ENCODE data around the gene PPP5C.

Gene PPP5C

DNA sequence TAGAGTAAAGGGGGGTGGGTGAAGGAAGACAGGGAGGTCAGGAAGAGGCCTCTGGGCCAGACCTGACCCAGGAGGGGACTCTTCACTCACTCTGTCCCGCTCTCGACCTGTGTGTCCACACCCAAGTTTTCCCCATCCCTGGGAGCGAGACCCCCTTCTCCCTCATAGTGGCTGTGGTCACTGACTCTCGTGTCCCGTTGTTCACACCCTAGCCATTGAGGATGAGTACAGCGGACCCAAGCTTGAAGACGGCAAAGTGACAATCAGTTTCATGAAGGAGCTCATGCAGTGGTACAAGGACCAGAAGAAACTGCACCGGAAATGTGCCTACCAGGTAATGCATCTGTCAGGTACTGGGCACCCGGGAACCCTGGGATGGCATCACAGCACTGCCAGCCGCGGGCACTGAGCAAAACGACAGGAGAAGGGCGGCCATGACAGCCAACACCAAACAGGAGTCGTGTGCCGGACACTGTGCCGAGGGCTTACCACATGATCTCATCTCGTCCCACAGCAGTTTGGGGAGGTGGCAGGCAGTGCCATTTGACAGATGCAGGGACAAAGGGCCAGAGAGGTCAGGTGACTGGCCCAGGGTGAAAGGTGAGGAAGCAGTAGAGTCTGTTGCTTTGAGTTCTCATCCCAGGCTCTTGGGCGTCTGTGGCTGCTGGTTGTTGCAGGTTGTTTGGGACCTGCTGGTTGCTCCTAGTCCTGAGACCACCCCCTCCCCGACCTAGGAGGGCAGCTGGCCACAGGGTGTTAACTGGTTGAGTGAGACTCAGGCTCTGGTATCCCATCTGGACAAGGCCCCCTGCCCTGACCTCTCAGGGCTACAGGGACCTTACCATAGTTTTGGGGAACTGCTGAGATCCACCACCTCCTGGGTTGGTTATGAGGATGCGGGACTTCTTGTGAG is 29.6 kb downstream of the PPP5C start:
- Histone ChIP-seq H3K9me3 (ENCODE audit: insufficient read depth, low read length, severe bottlenecking) (no peaks in the 10 kb centered on the region), H3K27me3 (ENCODE audit: insufficient read depth, low read length, poor library complexity) (no peaks in the 10 kb centered on the region), H3K27ac (ENCODE audit: low read length) (no peak overlapping the region), H3K9ac (ENCODE audit: low read depth, low read length) (no peak overlapping the region), H3K4me2 (ENCODE audit: insufficient read depth, low read length) (no peak overlapping the region), H3K79me2 (ENCODE audit: insufficient read depth, low read length) (peaks cover 28% of the 10 kb centered on the region), H3K36me3 (ENCODE audit: insufficient read depth, low read length) (peaks cover 92% of the 10 kb centered on the region), H2AFZ (ENCODE audit: low read depth, low read length) (no peak overlapping the region), H4K20me1 (ENCODE audit: insufficient read depth, low read length) (peaks cover 50% of the 10 kb centered on the region), H3K4me3 (ENCODE audit: low read depth in 1 of 2, low read length in 2 of 2) (no peak overlapping the region), H3K4me1 (ENCODE audit: insufficient read depth, low read length) (0 out of 2 replicates have a peak, but pooled peaks cover 6% of the 10 kb centered on the region)
- DNase-seq = no peak
- no peak for ATAC-seq (ENCODE audit: insufficient read depth, low read depth)
- TF ChIP-seq EZH2 (IDR thresholded peaks at IDR 0.05; ENCODE audit: borderline replicate concordance, low read depth, low read length, severe bottlenecking) = no peak
- no peak for TF ChIP-seq CTCF (IDR thresholded peaks at IDR 0.05; ENCODE audit: borderline replicate concordance, extremely low read depth, low read length, poor library complexity, severe bottlenecking)

DNA sequence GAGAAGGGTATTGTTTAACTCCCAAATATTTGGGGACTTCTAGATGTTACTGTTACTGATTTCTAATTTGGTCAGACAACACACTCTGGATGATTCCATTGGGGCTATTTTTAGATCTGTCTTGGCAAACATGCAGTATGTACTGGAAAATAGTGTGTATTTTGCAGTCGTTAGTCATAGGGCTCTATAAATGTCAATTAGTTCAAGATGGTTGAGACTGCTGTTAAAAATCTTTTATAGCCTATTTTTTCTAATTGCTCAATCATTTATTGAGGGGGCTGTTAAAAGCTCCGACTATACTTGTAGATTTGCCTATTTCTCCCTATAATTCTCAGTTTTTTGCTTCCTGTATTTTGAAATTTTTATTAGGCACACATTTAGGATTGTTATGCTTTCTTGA is 31.4 kb downstream of the PPP5C start:
- H3K4me2 ChIP-seq (ENCODE audit: insufficient read depth, low read length) = no peak overlapping the region
- no peak overlapping the region for H3K4me3 ChIP-seq (ENCODE audit: low read depth in 1 of 2, low read length in 2 of 2)
- no peak overlapping the region for H3K27ac ChIP-seq (ENCODE audit: low read length)
- DNase-seq = no peak
- H3K4me1 ChIP-seq (ENCODE audit: insufficient read depth, low read length) = 0 out of 2 replicates have a peak, but pooled peaks cover 6% of the 10 kb centered on the region
- no peak overlapping the region for H3K9ac ChIP-seq (ENCODE audit: low read depth, low read length)
- H2AFZ ChIP-seq (ENCODE audit: low read depth, low read length) = no peak overlapping the region
- ATAC-seq (ENCODE audit: insufficient read depth, low read depth) = no peak
- H3K27me3 ChIP-seq (ENCODE audit: insufficient read depth, low read length, poor library complexity) = no peaks in the 10 kb centered on the region
- peaks cover 11% of the 10 kb centered on the region; the same call in 1 of the 2 replicates for H3K79me2 ChIP-seq (ENCODE audit: insufficient read depth, low read length)
- no peak for TF ChIP-seq CTCF (IDR thresholded peaks at IDR 0.05; ENCODE audit: borderline replicate concordance, extremely low read depth, low read length, poor library complexity, severe bottlenecking)
- TF ChIP-seq EZH2 (IDR thresholded peaks at IDR 0.05; ENCODE audit: borderline replicate concordance, low read depth, low read length, severe bottlenecking) = no peak
- H4K20me1 ChIP-seq (ENCODE audit: insufficient read depth, low read length) = peaks cover 32% of the 10 kb centered on the region
- peaks cover 98% of the 10 kb centered on the region for H3K36me3 ChIP-seq (ENCODE audit: insufficient read depth, low read length)
- no peaks in the 10 kb centered on the region for H3K9me3 ChIP-seq (ENCODE audit: insufficient read depth, low read length, severe bottlenecking)

GRCh38 chr19:46380690-46381089 is 33.8 kb downstream of the PPP5C start:
- no peak overlapping the region for H2AFZ ChIP-seq (ENCODE audit: low read depth, low read length)
- no peak overlapping the region for H3K9ac ChIP-seq (ENCODE audit: low read depth, low read length)
- H3K9me3 ChIP-seq (ENCODE audit: insufficient read depth, low read length, severe bottlenecking) = no peaks in the 10 kb centered on the region
- no peak overlapping the region for H3K4me2 ChIP-seq (ENCODE audit: insufficient read depth, low read length)
- ATAC-seq (ENCODE audit: insufficient read depth, low read depth) (no peak), DNase-seq (no peak)
- no peak overlapping the region for H3K4me3 ChIP-seq (ENCODE audit: low read depth in 1 of 2, low read length in 2 of 2)
- no peaks in the 10 kb centered on the region for H3K4me1 ChIP-seq (ENCODE audit: insufficient read depth, low read length)
- no peak overlapping the region for H3K27ac ChIP-seq (ENCODE audit: low read length)
- H4K20me1 ChIP-seq (ENCODE audit: insufficient read depth, low read length) = peaks cover 17% of the 10 kb centered on the region
- no peaks in the 10 kb centered on the region; the same call in 1 of the 2 replicates for H3K79me2 ChIP-seq (ENCODE audit: insufficient read depth, low read length)
- peaks cover 99% of the 10 kb centered on the region for H3K36me3 ChIP-seq (ENCODE audit: insufficient read depth, low read length)
- no peaks in the 10 kb centered on the region for H3K27me3 ChIP-seq (ENCODE audit: insufficient read depth, low read length, poor library complexity)
- no peak for TF ChIP-seq EZH2 (IDR thresholded peaks at IDR 0.05; ENCODE audit: borderline replicate concordance, low read depth, low read length, severe bottlenecking)
- TF ChIP-seq CTCF (IDR thresholded peaks at IDR 0.05; ENCODE audit: borderline replicate concordance, extremely low read depth, low read length, poor library complexity, severe bottlenecking) = no peak
